Measurements from ENCODE around the gene MAVS. TPM values are rescaled to one million over a fixed set of nuclear protein-coding genes. Genes with fewer than 3 reads are reported as not detected.
A peak's percentile ranks its signal among the peaks of the same experiment; 100 is the strongest.

Gene MAVS
- polyA plus RNA-seq (2012; rRNA removed): 9.1 and 10.5 TPM in 2 replicates
- polyA plus RNA-seq (2012; cell fraction: cytosol; rRNA removed): 5.1 and 6.6 TPM in 2 replicates
- polyA plus RNA-seq (2012; cell fraction: nucleus; rRNA removed): 22.6 and 28.8 TPM in 2 replicates

- Histone ChIP-seq H3K27ac (ENCODE audit: low read depth in 2 of 2, low read length in 1 of 2) (peak within 1 kb of the TSS; percentile 68 to 83; a peak in 3 of 4 replicates), H3K4me3 (ENCODE audit: low read depth in 2 of 2, low read length in 1 of 2) (peak within 1 kb of the TSS; percentile 76 to 87), H2AFZ (ENCODE audit: low read depth) (peak within 1 kb of the TSS; percentile 92), H3K9me3 (no peaks in the 10 kb centered on the region), H4K20me1 (ENCODE audit: insufficient read depth) (no peaks in the 10 kb centered on the region), H3K27me3 (ENCODE audit: insufficient read depth) (no peaks in the 10 kb centered on the region), H3F3A (replicated peaks; ENCODE audit: insufficient read depth) (peaks cover 5% of the 10 kb centered on the region), H3K4me2 (peak within 1 kb of the TSS; percentile 98), H3K9me2 (no peaks in the 10 kb centered on the region), H3K79me2 (ENCODE audit: insufficient read depth) (peaks cover 57% of the 10 kb centered on the region), H3K4me1 (ENCODE audit: control insufficient read depth in 1 of 2, insufficient read depth in 2 of 2, low read depth in 1 of 2, low read length in 1 of 2) (peaks cover 0 to 5% of the 10 kb centered on the region in 2 experiments; a peak in 1 of 4 replicates), H3K9ac (peak within 1 kb of the TSS; percentile 94), H3K36me3 (replicated peaks in 1 of 2; ENCODE audit: control insufficient read depth in 1 of 2, insufficient read depth in 2 of 2, low read length in 1 of 2) (no peaks in the 10 kb centered on the region)
- 2% methylated on average over 11 of the region's 72 CpGs for WGBS (ENCODE audit: low lambda C conversion rate)
- TF ChIP-seq SIN3A (IDR thresholded peaks at IDR 0.05; ENCODE audit: borderline replicate concordance, low read depth, low read length) (0 out of 2 replicates have a peak, but pooled peaks have one; percentile 46), RFX5 (IDR thresholded peaks at IDR 0.05; ENCODE audit: low read length) (0 out of 2 replicates have a peak, but pooled peaks have one; percentile 59), EZH2phosphoT487 (IDR thresholded peaks at IDR 0.05; ENCODE audit: borderline replicate concordance, low read depth) (no peak), USF1 (IDR thresholded peaks at IDR 0.05; ENCODE audit: borderline replicate concordance, low read depth) (no peak), POLR2AphosphoS5 (IDR thresholded peaks at IDR 0.05; ENCODE audit: low read depth, low read length) (peak; percentile 78), TEAD4 (IDR thresholded peaks at IDR 0.05; ENCODE audit: borderline replicate concordance, insufficient read depth) (no peak), GABPA (IDR thresholded peaks at IDR 0.05; ENCODE audit: low read depth) (no peak), ELF1 (IDR thresholded peaks at IDR 0.05) (peak; percentile 53), NRF1 (IDR thresholded peaks at IDR 0.05; ENCODE audit: low read depth, low read length) (peak; percentile 88), CHD2 (IDR thresholded peaks at IDR 0.05; ENCODE audit: low read length, partially characterized antibody) (peak; percentile 23), TAF1 (IDR thresholded peaks at IDR 0.05; ENCODE audit: borderline replicate concordance, low read depth, low read length) (peak; percentile 73), FOXJ3 (CRISPR knock-in tag; IDR thresholded peaks at IDR 0.05) (no peak), TCF12 (IDR thresholded peaks at IDR 0.05) (no peak), EP300 (IDR thresholded peaks at IDR 0.05; ENCODE audit: borderline replicate concordance in 1 of 2, low read depth in 1 of 2, low read length in 1 of 2) (0 out of 4 replicates have a peak, but pooled peaks of 1 of the 2 experiments have one; percentile 2), MAX (IDR thresholded peaks at IDR 0.05; ENCODE audit: low read depth) (0 out of 2 replicates have a peak, but pooled peaks have one; percentile 17)
- peak; percentile 98 for DNase-seq
- ChIA-PET CTCF (interaction anchor here (4.4 kb wide), 1 partner anchor 27 kb away, joined by 27 read pairs; the partner anchor contains the start of gene AP5S1), POLR2A (interaction anchor here (0.6 to 1.1 kb wide), 3 partner anchors 9 to 51 kb away, joined by 3 to 6 read pairs (median 3); partner anchors contain the start of gene CDC25B)
Measured at GRCh38 chr20:3846740-3847428, at the start of gene MAVS. Gene MAVS, plus strand, starts transcription at chr20:3846834. Its CDS starts 7,791 bp downstream, at chr20:3854625.

GRCh38 chr20:3797226-3797545, 49.4 kb upstream of the MAVS start:
- H4K20me1 ChIP-seq (ENCODE audit: insufficient read depth): no peaks in the 10 kb centered on the region
- no peaks in the 10 kb centered on the region for H3K9me2 ChIP-seq
- peak overlapping the region in 1 of 2 experiments; percentile 64; a peak in 2 of 4 replicates for H3K27ac ChIP-seq (ENCODE audit: low read depth in 2 of 2, low read length in 1 of 2)
- H3K79me2 ChIP-seq (ENCODE audit: insufficient read depth): peaks cover 53% of the 10 kb centered on the region
- peak overlapping the region; percentile 70 to 72 for H3K4me3 ChIP-seq (ENCODE audit: low read depth in 2 of 2, low read length in 1 of 2)
- DNase-seq: peak; percentile 10
- peak overlapping the region; percentile 98 for H3K4me2 ChIP-seq
- POLR2A ChIA-PET: no interaction called here
- H3K36me3 ChIP-seq (replicated peaks in 1 of 2; ENCODE audit: control insufficient read depth in 1 of 2, insufficient read depth in 2 of 2, low read length in 1 of 2): peaks cover 20 to 30% of the 10 kb centered on the region in 2 experiments
- no peaks in the 10 kb centered on the region for H3K9me3 ChIP-seq
- no peaks in the 10 kb centered on the region for H3F3A ChIP-seq (replicated peaks; ENCODE audit: insufficient read depth)
- TF ChIP-seq SMC3 (IDR thresholded peaks at IDR 0.05; ENCODE audit: low read depth, low read length) (no peak), SIN3A (IDR thresholded peaks at IDR 0.05; ENCODE audit: borderline replicate concordance, low read depth, low read length) (no peak), NFIC (IDR thresholded peaks at IDR 0.05; ENCODE audit: borderline replicate concordance) (no peak), YY1 (IDR thresholded peaks at IDR 0.05; ENCODE audit: low read depth) (no peak), EP300 (IDR thresholded peaks at IDR 0.05; ENCODE audit: borderline replicate concordance in 1 of 2, low read depth in 1 of 2, low read length in 1 of 2) (no peak), CTCF (IDR thresholded peaks at IDR 0.05) (no peak), GATA2 (CRISPR knock-in tag; IDR thresholded peaks at IDR 0.05) (no peak), FOXJ3 (CRISPR knock-in tag; IDR thresholded peaks at IDR 0.05) (no peak), MXI1 (IDR thresholded peaks at IDR 0.05; ENCODE audit: low read depth, low read length) (no peak), PBX3 (IDR thresholded peaks at IDR 0.05) (no peak), FOXM1 (IDR thresholded peaks at IDR 0.05; ENCODE audit: low read depth) (no peak), GABPA (IDR thresholded peaks at IDR 0.05; ENCODE audit: low read depth) (no peak)
- H3K9ac ChIP-seq: peak overlapping the region; percentile 89
- H3K27me3 ChIP-seq (ENCODE audit: insufficient read depth): no peaks in the 10 kb centered on the region
- peaks cover 17 to 41% of the 10 kb centered on the region in 2 experiments; a peak in 3 of 4 replicates for H3K4me1 ChIP-seq (ENCODE audit: control insufficient read depth in 1 of 2, insufficient read depth in 2 of 2, low read depth in 1 of 2, low read length in 1 of 2)
- CTCF ChIA-PET: interaction anchor here (3.5 kb wide), 1 partner anchor 22 kb away, joined by 51 read pairs; the partner anchor contains the start of gene AP5S1
- 65% methylated on average over 5 of the region's 5 CpGs for WGBS (ENCODE audit: low lambda C conversion rate)
- no peak overlapping the region for H2AFZ ChIP-seq (ENCODE audit: low read depth)

All from SK-N-SH (cell line).